K562 treated with DMSO at 1 percent for 4 hours (cell line): ENCODE measurements around the gene CBLN1. TPM values are rescaled to one million over a fixed set of nuclear protein-coding genes. Genes with fewer than 3 reads are reported as not detected.

ENCODE experiments used
- total RNA-seq: library from RNA; unstranded; fragments of 300-600 nt; gene quantifications from 2 replicates; pipeline ENCODE4 v1.2.3, GENCODE V29; 2022; ENCODE audit not compliant: insufficient read depth

CBLN1 gene
- 1.4 TPM in 1 of 2 replicates, not detected in the other for total RNA-seq

DNA sequence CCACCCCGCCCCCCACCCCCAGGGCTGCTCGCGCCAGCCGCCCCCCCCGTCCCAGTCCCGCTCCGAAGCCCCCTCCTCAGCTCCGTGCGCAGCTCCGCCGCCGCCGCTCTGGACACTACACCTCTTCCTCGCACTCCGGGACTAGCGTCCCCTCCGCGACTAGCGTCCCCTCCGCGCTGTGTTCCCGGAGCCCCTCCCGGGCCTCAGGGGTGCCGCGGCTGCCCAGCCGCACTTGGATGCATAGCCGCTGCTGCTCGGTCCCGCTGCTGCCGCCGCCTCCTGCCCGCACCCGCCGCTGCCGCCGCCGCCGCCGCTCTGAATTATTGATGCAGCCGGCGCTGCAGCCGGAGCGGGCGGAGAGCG is at the start of gene CBLN1:
CBLN1 (minus strand) TSS at position 359 of the 363 bp plus-strand sequence. CDS start 373 bp downstream, outside the sequence.

Other genes with a start within 250 kb of the CBLN1 start
- gene C16orf78, start 92.0 kb upstream of the CBLN1 start, total RNA-seq: not detected in 2 replicates